Measurements from ENCODE around the gene ULBP2.
"Not testable (repeated sequence)": the region's sequence is repeated elsewhere in the genome, so short reads cannot be mapped to it uniquely, and the experiment has no call there.

ULBP2 gene

DNA sequence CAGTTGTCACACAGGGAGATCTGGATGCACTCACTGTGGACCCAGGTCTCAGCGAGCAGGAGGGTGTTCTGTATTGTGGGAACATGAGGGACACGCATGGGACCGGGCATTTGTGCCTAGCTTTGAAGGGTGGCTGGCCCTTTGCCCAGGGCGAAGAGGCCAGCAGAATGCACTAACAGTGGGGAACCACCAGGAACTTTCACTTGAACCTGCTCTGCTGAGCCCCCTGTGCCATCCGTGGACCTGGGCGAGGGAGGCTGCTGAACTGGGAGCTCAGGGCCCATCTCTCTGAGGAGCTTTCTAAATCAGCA lies 1.2 kb upstream of the ULBP2 start:
- no peak overlapping the region for H3K27ac ChIP-seq
- TF ChIP-seq ZFX (IDR thresholded peaks at IDR 0.05): no peak
- TF ChIP-seq, protein P1, sequence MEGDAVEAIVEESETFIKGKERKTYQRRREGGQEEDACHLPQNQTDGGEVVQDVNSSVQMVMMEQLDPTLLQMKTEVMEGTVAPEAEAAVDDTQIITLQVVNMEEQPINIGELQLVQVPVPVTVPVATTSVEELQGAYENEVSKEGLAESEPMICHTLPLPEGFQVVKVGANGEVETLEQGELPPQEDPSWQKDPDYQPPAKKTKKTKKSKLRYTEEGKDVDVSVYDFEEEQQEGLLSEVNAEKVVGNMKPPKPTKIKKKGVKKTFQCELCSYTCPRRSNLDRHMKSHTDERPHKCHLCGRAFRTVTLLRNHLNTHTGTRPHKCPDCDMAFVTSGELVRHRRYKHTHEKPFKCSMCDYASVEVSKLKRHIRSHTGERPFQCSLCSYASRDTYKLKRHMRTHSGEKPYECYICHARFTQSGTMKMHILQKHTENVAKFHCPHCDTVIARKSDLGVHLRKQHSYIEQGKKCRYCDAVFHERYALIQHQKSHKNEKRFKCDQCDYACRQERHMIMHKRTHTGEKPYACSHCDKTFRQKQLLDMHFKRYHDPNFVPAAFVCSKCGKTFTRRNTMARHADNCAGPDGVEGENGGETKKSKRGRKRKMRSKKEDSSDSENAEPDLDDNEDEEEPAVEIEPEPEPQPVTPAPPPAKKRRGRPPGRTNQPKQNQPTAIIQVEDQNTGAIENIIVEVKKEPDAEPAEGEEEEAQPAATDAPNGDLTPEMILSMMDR (conservative IDR thresholded peaks at IDR 0.05): no peak

GRCh38 chr6:149942461-149942829 lies 631 bp downstream of the ULBP2 start:
- peak overlapping the region; percentile 4; the same call in 1 of the 2 replicates for H3K27ac ChIP-seq
- TF ChIP-seq ZFX (IDR thresholded peaks at IDR 0.05): no peak
- TF ChIP-seq, protein P1 (conservative IDR thresholded peaks at IDR 0.05): no peak

- not testable (repeated sequence) for H3K27ac ChIP-seq
These were observed 1.5 kb downstream of the ULBP2 start for GRCh38 chr6:149943321-149943720.

GRCh38 chr6:149945276-149945675 lies 3.5 kb downstream of the ULBP2 start:
- H3K27ac ChIP-seq: not testable (repeated sequence)

DNA sequence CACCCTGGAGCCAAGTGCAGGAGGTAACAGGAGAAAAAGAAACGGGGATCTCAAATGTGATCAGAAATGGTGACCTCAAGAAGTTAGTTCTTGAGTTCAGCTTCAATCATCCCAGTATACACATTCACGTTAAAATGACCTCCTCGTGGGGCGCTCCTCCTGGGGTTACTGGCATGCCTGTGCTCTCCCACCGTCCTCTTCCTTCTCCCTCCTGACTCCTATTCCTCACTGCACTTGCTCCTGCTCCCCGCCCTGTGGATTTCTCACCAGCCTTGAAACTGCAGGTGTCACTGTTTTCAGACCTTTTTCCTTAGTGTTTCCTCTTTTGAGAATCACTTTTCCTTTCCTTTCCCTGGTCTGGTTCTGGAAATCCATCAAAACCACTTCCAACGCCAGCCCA lies 4.8 kb downstream of the ULBP2 start:
- not testable (repeated sequence) for H3K27ac ChIP-seq

GRCh38 chr6:149947533-149947932 lies 5.7 kb downstream of the ULBP2 start:
- H3K27ac ChIP-seq: not testable (repeated sequence)

- TF ChIP-seq, protein P1 (conservative IDR thresholded peaks at IDR 0.05): no peak
- TF ChIP-seq ZFX (IDR thresholded peaks at IDR 0.05): no peak
- no peak overlapping the region for H3K27ac ChIP-seq
These were observed 6.2 kb downstream of the ULBP2 start for GRCh38 chr6:149948011-149948410.

- no peak overlapping the region for H3K27ac ChIP-seq
- TF ChIP-seq, protein P1 (conservative IDR thresholded peaks at IDR 0.05): no peak
- TF ChIP-seq ZFX (IDR thresholded peaks at IDR 0.05): no peak
These were observed 6.8 kb downstream of the ULBP2 start for GRCh38 chr6:149948616-149949015.

DNA sequence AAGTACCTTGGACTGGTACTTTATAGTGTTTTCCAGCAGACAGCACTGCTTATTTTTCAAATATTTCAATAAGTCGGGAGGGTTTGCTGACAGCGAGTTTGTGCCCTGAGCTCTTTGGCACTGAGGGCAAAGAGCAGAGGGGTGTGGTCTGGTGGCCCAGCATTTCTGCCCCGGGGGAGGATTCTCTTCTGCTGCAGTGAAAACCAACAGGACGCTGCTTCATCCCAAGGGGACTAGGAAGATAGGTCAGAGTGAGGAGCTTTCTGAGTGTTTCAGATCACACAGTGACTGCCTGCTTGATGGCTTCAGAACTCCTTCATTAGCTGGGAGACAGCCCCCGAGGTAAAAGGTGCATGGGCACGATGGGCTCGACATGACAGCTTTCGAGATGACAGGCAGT lies 8.6 kb downstream of the ULBP2 start:
- TF ChIP-seq, protein P1 (conservative IDR thresholded peaks at IDR 0.05): no peak
- TF ChIP-seq ZFX (IDR thresholded peaks at IDR 0.05): no peak
- H3K27ac ChIP-seq: no peak overlapping the region

DNA sequence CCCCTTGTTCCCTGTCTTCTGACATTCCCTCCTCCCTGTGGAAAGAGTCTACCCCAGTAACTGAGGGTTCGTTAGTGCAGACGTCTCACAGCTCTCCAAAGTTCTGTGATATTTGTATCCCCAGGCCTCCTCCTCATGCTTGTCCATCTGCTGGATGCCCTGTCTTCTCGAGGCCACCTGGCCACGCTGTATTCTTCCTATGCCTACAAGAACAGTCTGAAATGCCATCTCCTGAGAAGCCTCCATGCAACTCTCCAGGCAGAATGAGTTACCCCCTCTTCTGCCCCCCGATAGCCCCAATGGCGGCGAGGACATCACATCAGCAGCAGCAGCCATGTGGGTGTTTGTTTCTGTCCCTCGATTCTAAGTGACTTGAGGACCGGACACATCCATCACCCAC lies 9.3 kb downstream of the ULBP2 start:
- TF ChIP-seq, protein P1 (conservative IDR thresholded peaks at IDR 0.05): no peak
- TF ChIP-seq ZFX (IDR thresholded peaks at IDR 0.05): no peak
- no peak overlapping the region for H3K27ac ChIP-seq

All from C4-2B (cell line).